Activated naive CD4-positive, alpha-beta T cell treated with anti-CD3 and anti-CD28 coated beads, Interleukin-2, amount 50 U/mL, for 24 hours (primary cell): ENCODE results near the gene CDK10.
"Not testable (repeated sequence)": the region's sequence is repeated elsewhere in the genome, so short reads cannot be mapped to it uniquely, and the experiment has no call there.

ENCODE experiments used
- H3K27ac Mint-ChIP-seq: one replicate; pipeline ENCODE4 v1.8.0; 2021; ENCODE audit warnings: mild to moderate bottlenecking, mixed read lengths
- H3K27me3 Mint-ChIP-seq: one replicate; pipeline ENCODE4 v1.8.0; 2021; ENCODE audit warnings: mixed read lengths
- H3K36me3 Mint-ChIP-seq: one replicate; pipeline ENCODE4 v1.8.0; 2021; ENCODE audit warnings: mixed read lengths
- H3K4me1 Mint-ChIP-seq: one replicate; pipeline ENCODE4 v1.8.0; 2021; ENCODE audit warnings: mixed read lengths
- H3K4me3 Mint-ChIP-seq: one replicate; pipeline ENCODE4 v1.8.0; 2021; ENCODE audit warnings: mild to moderate bottlenecking, mixed read lengths
- H3K9me3 Mint-ChIP-seq: one replicate; pipeline ENCODE4 v1.8.0; 2021; ENCODE audit warnings: mixed read lengths

CDK10 gene

DNA sequence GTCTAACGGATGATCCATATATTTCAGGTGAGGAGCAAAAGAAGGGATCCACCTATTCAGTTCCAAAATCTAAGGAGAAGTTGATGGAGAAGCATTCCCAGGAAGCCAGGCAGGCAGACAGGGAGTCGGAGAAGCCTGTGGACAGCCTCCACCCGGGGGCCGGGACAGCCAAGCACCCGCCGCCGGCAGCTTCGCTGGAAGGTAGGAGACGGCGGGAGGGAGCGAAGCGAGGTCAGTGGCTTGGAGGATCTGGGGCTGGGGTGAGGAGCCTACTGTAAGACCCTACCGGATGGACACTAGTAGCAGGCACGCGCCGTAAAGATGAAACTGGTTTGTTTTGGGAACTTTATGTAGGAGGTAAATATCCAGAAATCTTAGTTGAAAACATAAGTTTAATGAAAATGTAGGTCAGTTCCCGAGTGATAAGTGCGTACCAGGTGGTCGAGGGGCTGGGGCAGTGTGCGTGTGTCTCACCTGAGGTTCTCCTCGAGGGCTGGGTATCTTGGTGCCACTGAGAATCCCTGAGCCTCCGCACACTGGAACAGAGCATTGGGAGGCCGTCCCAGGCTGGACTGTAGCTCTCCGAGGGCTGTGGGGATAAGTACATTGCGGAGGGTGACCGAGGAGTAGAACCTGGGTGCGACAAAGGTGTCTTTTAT is 28.1 kb upstream of the CDK10 start:
- H3K27me3 Mint-ChIP-seq: no peaks in the 10 kb centered on the region

DNA sequence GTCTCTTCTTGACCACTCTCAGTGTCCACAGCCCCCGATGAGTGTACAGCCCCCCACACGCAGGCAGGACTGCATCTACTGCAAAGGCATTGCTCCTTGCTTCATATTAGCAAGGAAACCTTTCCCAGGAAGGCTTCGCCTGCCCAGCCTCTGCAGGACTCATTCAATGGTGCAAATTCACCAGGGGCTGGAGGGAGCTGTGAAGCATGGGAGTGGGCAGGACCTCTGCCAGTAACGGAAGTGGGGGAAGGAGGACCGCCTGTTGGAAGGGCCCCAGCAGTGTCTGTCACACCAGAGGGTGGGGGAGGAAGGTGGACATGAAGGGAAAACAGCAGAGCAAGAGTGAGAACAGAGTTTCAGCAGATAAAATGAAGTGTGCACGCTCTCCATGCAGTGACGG is 26.3 kb upstream of the CDK10 start:
- H3K36me3 Mint-ChIP-seq: peaks cover 5% of the 10 kb centered on the region
- H3K4me1 Mint-ChIP-seq: peaks cover 25% of the 10 kb centered on the region
- no peak overlapping the region for H3K27ac Mint-ChIP-seq
- H3K4me3 Mint-ChIP-seq: no peak overlapping the region
- H3K27me3 Mint-ChIP-seq: no peaks in the 10 kb centered on the region
- no peaks in the 10 kb centered on the region for H3K9me3 Mint-ChIP-seq

More for the DNA sequence above, 28.1 kb upstream of the CDK10 start:
- Mint-ChIP-seq H3K9me3 (no peaks in the 10 kb centered on the region), H3K36me3 (peaks cover 5% of the 10 kb centered on the region), H3K4me1 (peaks cover 36% of the 10 kb centered on the region), H3K4me3 (peak overlapping the region; percentile 91), H3K27ac (peak overlapping the region; percentile 86)

DNA sequence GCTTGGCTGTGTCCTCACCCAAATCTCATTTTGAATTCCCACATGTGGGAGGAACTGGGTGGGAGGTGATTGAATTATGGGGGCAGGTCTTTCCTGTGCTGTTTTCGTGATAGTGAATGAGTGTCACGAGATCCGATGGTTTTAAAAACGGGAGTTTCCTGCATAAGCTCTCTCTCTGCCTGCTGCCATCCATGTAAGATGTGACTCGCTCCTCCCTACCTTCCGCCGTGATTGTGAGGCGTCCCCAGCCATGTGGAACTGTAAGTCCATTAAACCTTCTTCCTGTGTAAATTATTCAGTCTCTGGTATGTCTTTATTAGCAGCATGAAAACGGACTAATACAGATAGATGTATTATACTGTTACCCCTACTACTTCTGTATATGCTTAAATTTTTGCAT is 25.3 kb upstream of the CDK10 start:
- Mint-ChIP-seq H3K27me3 (no peaks in the 10 kb centered on the region), H3K27ac (no peak overlapping the region), H3K4me3 (peak overlapping the region; percentile 62), H3K4me1 (peaks cover 14% of the 10 kb centered on the region), H3K36me3 (peaks cover 5% of the 10 kb centered on the region), H3K9me3 (no peaks in the 10 kb centered on the region)

DNA sequence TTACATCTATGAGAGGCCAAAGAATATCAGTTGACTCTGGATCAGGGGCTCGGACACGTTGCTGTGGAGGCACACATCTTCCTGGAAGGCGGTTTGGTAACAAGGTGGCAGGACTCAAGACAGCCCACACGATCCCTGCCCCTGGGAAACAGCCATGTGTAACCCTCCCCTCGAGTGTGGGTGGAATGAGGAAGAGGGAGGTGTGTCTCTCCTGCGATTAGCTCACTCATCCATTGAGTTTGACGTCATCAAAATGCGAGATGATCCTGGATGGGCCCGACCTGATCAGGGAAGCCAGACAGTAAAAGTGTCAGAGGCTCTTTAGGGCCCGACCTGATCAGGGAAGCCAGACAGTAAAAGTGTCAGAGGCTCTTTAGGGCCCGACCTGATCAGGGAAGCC is 22.3 kb upstream of the CDK10 start:
- not testable (repeated sequence) for H3K27ac Mint-ChIP-seq, H3K9me3 Mint-ChIP-seq, H3K36me3 Mint-ChIP-seq

DNA sequence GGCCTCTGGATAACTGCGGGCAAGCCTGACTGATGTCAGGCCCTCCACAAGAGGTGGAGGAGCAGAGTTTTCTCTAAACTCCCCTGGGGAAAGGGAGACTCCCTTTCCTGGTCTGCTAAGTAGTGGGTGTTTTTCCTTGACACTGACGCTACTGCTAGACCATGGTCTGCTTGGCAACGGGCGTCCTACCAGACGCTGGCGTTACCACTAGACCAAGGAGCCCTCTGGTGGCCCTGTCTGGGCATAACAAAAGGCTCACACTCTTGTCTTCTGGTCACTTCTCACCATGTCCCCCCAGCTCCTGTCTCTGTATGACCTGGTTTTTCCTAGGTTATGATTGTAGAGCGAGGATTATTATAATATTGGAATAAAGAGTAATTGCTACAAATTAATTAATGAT is 19.5 kb upstream of the CDK10 start:
- H3K27ac Mint-ChIP-seq, H3K27me3 Mint-ChIP-seq, H3K4me3 Mint-ChIP-seq, H3K9me3 Mint-ChIP-seq, H3K36me3 Mint-ChIP-seq: not testable (repeated sequence)
- peaks cover 11% of the 10 kb centered on the region for H3K4me1 Mint-ChIP-seq

More for the DNA sequence above, 22.3 kb upstream of the CDK10 start:
- peaks cover 11% of the 10 kb centered on the region for H3K4me1 Mint-ChIP-seq
- not testable (repeated sequence) for H3K4me3 Mint-ChIP-seq, H3K27me3 Mint-ChIP-seq

DNA sequence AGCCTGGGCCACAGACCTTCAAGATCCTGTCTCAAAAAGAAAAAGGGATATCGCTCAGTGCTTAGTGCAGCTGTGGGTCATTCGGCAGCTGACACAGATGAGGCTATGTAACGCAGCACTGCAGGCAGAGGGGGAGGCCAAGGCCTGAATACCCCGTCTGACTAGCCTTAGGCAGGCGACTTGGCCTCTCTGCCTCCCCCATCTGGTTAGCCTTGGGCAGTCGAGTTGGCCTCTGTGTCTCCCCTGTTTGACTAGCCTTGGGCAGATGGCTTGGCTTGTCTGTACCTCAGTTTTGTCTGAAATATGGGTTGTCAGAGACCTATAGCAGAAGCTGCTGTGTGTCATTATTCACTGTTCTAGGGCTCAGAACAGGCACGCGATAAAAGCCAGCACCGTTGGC is 18.9 kb upstream of the CDK10 start:
- H3K27me3 Mint-ChIP-seq: no peaks in the 10 kb centered on the region
- peaks cover 11% of the 10 kb centered on the region for H3K4me1 Mint-ChIP-seq
- no peaks in the 10 kb centered on the region for H3K9me3 Mint-ChIP-seq
- H3K27ac Mint-ChIP-seq: no peak overlapping the region
- no peaks in the 10 kb centered on the region for H3K36me3 Mint-ChIP-seq
- no peak overlapping the region for H3K4me3 Mint-ChIP-seq

DNA sequence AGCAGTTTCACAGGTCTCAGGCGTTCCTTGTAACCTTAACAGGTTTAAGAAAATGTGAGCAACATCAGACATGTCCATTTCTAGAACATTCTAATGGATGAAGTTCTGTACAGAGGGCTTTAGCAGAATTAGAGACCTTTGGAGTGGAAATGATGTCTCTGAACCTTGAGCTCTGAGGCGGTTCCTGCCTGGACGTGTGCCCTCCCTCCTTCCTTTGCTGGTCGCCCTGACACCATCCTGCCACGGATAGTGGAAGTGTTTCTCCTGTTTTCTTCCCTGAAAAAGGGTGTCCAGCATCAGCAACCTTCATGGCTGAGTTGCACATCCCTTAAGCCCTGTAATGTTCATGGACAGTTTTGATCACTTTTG is 17.7 kb upstream of the CDK10 start:
- no peaks in the 10 kb centered on the region for H3K9me3 Mint-ChIP-seq
- H3K4me1 Mint-ChIP-seq: peaks cover 11% of the 10 kb centered on the region
- no peak overlapping the region for H3K27ac Mint-ChIP-seq
- H3K4me3 Mint-ChIP-seq: no peak overlapping the region
- no peaks in the 10 kb centered on the region for H3K27me3 Mint-ChIP-seq
- no peaks in the 10 kb centered on the region for H3K36me3 Mint-ChIP-seq

DNA sequence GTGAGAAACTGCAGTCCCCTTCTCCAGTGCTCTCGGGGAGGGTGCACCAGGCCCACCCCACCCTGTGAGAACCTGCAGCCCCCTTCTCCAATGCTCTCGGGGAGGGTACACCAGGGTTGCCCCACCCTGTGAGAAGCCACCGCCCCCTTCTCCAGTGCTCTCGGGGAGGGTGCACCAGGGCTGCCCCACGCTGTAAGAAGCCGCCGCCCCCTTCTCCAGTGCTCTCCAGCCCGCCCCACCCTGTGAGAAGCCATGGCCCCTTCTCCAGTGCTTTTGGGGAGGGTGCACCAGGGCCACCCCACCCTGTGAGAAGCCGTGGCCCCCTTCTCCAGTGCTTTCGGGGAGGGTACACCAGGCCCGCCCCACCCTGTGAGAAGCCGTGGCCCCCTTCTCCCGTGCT is 16.7 kb upstream of the CDK10 start:
- Mint-ChIP-seq H3K27me3 (no peaks in the 10 kb centered on the region), H3K27ac (no peak overlapping the region), H3K4me1 (peaks cover 11% of the 10 kb centered on the region), H3K36me3 (no peaks in the 10 kb centered on the region), H3K9me3 (no peaks in the 10 kb centered on the region), H3K4me3 (no peak overlapping the region)

DNA sequence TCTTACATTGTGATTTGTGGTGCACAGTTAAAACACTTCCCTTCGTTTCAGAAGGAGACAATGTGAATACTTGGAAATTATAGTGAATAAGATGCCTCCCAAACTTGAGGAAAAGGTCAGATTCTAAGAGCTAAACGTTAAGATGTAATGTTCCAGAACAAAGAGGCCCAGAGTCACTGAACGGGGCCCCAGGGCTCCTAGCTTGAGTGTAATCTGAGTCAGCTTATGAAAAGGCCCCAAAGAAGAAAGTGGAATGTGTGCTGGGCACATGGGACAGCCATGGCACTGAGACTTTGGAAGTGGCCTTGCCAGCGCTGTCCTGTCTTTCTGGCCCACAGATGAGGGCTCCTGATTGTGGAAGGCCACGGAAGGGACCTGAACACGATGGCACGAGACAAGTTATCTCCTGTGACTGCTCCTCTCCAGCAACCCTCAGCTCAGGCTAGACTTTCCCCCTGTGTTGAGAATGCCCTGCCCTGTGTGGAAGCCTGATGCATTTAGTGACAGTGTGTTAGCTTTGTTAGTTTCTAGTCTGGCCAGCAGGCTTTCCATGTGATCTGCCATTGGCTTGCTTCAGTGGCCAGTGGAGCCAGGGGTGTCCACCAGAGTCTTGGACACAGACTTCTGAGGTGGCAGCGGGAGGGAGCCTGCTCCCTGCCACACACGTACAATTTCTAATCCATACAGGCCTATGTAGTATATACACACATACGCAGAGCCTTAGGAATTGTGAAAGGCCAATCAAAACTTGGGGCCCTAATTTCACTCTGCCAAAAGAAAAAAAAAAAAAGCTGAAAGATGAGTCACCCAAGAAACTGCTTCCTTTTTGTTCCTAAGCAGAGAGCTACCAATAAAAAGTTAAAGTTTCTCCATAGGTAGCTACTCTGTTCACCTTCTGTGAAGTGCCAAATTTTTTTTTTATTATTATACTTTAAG is 15.7 kb upstream of the CDK10 start:
- peaks cover 11% of the 10 kb centered on the region for H3K4me1 Mint-ChIP-seq
- H3K27me3 Mint-ChIP-seq: no peaks in the 10 kb centered on the region
- peak overlapping the region; percentile 46 for H3K27ac Mint-ChIP-seq
- no peaks in the 10 kb centered on the region for H3K9me3 Mint-ChIP-seq
- H3K36me3 Mint-ChIP-seq: no peaks in the 10 kb centered on the region
- H3K4me3 Mint-ChIP-seq: no peak overlapping the region

DNA sequence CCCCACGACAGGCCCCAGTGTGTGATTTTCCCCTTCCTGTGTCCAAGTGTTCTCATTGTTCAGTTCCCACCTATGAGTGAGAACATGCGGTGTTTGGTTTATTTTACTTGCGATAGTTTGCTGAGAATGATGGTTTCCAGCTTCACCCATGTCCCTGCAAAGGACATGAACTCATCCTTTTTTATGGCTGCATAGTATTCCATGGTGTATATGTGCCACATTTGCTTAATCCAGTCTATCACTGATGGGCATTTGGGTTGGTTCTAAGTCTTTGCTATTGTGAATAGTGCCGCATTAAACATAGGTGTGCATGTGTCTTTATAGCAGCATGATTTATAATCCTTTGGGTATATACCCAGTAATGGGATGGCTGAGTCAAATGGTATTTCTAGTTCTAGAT is 14.9 kb upstream of the CDK10 start:
- peaks cover 11% of the 10 kb centered on the region for H3K4me1 Mint-ChIP-seq
- H3K27ac Mint-ChIP-seq, H3K4me3 Mint-ChIP-seq, H3K27me3 Mint-ChIP-seq, H3K36me3 Mint-ChIP-seq, H3K9me3 Mint-ChIP-seq: not testable (repeated sequence)

DNA sequence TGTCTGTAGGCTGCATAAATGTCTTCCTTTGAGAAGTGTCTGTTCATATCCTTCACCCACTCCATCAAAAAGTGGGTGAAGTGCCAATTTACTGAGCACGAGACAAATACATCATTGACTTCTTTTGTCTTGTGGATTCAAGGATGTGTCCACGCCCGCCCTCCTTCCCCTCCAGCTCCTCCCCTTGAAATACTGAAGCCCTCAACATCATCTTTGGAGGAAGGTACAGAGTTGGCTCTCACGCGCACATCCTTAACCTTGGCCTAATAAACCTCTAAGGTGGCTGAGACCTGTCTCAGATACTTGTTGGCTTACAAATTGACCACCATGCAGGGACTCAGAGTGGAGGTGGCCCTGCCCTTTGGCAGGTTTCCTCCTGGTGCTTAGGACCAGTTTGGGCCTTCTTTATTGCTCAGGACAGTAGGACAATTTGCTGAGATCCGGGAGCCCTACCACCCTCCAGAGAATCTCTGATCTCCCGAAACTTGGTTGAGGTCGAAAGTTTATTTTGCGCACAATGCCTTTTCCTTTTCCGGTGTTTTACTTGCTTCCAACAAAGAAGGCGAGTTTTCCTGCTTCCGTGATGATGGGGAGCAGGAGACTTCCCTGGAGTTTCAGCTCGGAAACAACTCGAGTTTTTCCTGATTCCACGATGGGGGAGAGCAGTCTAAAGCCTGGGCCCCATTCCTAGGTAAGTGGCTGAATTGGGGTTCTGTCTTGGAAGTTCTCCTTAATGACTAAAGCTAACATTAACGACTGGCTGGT is 14.1 kb upstream of the CDK10 start:
- Mint-ChIP-seq H3K27me3 (no peaks in the 10 kb centered on the region), H3K27ac (no peak overlapping the region), H3K4me1 (peaks cover 11% of the 10 kb centered on the region), H3K9me3 (no peaks in the 10 kb centered on the region), H3K36me3 (no peaks in the 10 kb centered on the region), H3K4me3 (no peak overlapping the region)

DNA sequence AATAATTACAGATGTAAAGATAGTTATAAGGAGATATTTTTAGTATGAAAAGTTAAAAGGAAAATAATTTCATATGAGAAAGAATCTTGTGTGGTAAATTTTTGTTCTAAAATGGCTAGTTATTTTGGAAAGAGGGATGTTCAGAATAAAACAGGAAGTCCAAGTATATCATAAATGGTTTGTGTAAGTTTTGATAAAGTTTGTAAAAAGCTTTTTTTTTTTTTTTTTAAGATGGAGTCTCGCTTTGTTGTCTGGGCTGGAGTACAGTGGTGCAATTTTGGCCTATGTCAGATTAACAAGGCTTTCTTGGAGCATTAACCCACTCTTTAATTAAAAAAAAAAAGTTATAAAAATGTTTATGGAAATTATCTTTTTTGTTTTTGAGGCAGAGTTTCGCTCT is 8.2 kb upstream of the CDK10 start:
- H3K27me3 Mint-ChIP-seq: no peaks in the 10 kb centered on the region
- H3K9me3 Mint-ChIP-seq: no peaks in the 10 kb centered on the region
- no peaks in the 10 kb centered on the region for H3K36me3 Mint-ChIP-seq
- H3K4me3 Mint-ChIP-seq: no peak overlapping the region
- no peaks in the 10 kb centered on the region for H3K4me1 Mint-ChIP-seq
- H3K27ac Mint-ChIP-seq: no peak overlapping the region

DNA sequence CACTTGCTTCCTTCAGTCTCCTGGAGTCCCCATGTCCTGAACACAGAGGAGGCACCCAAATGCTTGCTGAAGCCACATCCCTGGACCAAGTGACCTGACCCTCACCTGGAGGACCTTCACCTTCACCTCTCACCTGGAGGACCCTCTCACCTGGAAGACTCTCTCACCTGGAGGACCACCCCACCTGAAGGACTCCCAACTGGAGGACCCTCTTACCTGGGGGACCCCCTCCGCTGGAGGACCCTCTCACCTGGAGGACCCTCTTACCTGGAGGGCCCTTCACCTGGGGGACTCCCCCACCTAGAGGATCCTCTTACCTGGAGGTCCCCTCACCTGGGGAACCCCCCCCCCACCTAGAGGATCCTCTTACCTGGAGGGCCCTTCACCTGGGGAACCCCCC is 573 bp upstream of the CDK10 start:
- Mint-ChIP-seq H3K4me3 (peak overlapping the region; percentile 95), H3K9me3 (no peaks in the 10 kb centered on the region), H3K4me1 (peaks cover 12% of the 10 kb centered on the region), H3K27me3 (no peaks in the 10 kb centered on the region), H3K27ac (no peak overlapping the region), H3K36me3 (peaks cover 8% of the 10 kb centered on the region)

DNA sequence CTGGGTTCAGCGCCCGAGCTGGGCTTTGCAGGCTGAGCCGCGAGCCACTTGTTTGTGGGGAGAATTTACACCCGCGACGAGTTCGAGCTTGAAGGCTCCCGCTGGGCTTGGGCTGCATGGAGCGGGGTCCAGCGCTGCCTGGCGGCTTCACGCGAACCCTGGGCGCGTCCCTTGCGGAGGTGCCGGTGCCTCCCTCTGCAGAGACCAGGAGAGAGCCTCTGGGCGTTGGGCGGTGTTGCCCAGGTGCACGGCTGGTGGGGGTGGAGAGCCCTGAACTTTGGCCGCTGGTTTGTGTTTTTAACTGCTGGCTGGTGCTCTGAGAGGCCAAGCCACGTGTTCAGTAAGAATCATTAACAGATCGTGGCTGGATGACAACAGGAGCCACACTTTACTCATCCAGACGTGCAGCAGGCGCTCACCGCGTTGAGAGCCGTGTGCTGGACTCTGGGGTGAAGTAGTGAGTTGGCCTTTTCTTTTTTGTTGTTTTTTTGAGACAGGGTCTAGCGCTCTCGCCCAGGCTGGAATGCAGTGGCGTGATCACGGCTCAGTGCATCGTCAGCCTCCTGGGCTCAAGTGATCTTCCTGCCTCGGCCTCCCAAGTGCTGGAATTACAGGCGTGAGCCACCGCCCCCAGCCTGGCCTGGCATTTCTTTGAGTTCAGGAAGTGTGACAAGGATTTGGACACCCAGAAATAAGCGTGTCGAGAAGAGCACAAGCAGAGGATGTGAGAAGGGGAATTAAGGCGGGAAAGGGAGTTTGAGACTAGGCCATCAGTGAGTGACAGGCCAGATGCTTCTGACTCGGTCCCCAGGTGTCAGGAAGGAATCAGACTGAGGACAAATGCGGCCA is 827 bp downstream of the CDK10 start:
- no peaks in the 10 kb centered on the region for H3K9me3 Mint-ChIP-seq
- peak overlapping the region; percentile 95 for H3K4me3 Mint-ChIP-seq
- H3K36me3 Mint-ChIP-seq: peaks cover 8% of the 10 kb centered on the region
- H3K27me3 Mint-ChIP-seq: no peaks in the 10 kb centered on the region
- H3K4me1 Mint-ChIP-seq: peaks cover 12% of the 10 kb centered on the region
- H3K27ac Mint-ChIP-seq: peak overlapping the region; percentile 87

DNA sequence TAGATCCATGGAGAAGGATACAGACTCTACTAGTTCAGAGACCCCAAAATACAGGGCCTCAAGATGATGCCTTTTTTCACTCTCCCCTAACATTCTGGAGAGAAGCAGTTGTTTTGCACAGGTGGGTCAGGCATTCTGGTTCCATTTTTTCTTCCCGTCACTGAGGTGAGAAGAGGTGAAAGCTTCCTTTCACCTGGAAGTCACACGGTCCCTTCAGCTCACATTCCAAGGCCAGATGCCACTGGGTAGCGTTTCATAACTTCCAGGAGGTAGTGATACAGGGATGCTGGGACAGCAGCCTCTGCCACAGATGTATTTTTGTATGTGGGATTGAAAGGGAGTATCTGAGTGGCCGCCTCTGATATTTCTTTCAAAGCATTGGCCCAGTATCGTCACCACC is 1.9 kb downstream of the CDK10 start:
- Mint-ChIP-seq H3K27ac (peak overlapping the region; percentile 62), H3K36me3 (peaks cover 8% of the 10 kb centered on the region), H3K9me3 (no peaks in the 10 kb centered on the region), H3K4me3 (peak overlapping the region; percentile 95), H3K4me1 (peaks cover 12% of the 10 kb centered on the region), H3K27me3 (no peaks in the 10 kb centered on the region)
